Hepatocyte (in vitro differentiated cells): ENCODE data around the gene LDLRAD3.

Experiments
- EZH2 ChIP-seq: fragments of 200-600 bp; sonication (generic); IDR thresholded peaks from 2 replicates; pipeline ENCODE4 v1.6.1; 2016; ENCODE audit warnings: antibody characterized with exemption, mild to moderate bottlenecking, borderline replicate concordance
- EZH2phosphoT487 ChIP-seq: fragments of 200-600 bp; sonication (generic); IDR thresholded peaks from one replicate; pipeline ENCODE4 v1.6.1; 2018; ENCODE audit warnings: antibody characterized with exemption, mild to moderate bottlenecking, low read depth, moderate library complexity; ENCODE audit not compliant: unreplicated experiment, severe bottlenecking
- TF ChIP-seq, protein P1 (sequence below): fragments of 200-600 bp; sonication (generic); IDR thresholded peaks from 2 replicates; pipeline ENCODE4 v1.5.1; 2016; ENCODE audit warnings: antibody characterized with exemption, mild to moderate bottlenecking; ENCODE audit not compliant: poor library complexity

DNA sequence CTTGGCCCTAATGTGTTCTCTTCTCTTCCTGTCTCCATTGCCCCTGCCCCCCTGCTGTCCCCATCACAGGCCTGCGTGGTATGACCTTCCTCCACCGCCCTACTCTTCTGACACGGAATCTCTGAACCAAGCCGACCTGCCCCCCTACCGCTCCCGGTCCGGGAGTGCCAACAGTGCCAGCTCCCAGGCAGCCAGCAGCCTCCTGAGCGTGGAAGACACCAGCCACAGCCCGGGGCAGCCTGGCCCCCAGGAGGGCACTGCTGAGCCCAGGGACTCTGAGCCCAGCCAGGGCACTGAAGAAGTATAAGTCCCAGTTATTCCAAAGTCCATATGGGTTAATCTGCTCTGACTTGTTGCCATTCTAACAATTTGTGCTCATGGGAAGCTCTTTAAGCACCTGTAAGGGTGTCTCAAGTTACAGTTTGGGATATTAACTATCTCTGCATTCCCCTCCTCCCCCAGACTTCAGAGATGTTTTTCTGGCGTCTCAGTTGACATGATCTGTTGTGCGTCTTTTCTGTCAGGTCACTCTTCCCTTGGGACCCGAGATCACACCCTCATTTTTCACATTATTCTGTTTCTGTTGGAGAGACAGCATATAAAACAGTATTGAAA is 285.3 kb downstream of the LDLRAD3 start:
- TF ChIP-seq, protein P1, sequence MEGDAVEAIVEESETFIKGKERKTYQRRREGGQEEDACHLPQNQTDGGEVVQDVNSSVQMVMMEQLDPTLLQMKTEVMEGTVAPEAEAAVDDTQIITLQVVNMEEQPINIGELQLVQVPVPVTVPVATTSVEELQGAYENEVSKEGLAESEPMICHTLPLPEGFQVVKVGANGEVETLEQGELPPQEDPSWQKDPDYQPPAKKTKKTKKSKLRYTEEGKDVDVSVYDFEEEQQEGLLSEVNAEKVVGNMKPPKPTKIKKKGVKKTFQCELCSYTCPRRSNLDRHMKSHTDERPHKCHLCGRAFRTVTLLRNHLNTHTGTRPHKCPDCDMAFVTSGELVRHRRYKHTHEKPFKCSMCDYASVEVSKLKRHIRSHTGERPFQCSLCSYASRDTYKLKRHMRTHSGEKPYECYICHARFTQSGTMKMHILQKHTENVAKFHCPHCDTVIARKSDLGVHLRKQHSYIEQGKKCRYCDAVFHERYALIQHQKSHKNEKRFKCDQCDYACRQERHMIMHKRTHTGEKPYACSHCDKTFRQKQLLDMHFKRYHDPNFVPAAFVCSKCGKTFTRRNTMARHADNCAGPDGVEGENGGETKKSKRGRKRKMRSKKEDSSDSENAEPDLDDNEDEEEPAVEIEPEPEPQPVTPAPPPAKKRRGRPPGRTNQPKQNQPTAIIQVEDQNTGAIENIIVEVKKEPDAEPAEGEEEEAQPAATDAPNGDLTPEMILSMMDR: no peak
- TF ChIP-seq EZH2phosphoT487 (no peak), EZH2 (no peak)
